GM12891 (cell line): ENCODE measurements around the gene CCNL1.

Experiments used
- PAX5 ChIP-seq: IDR thresholded peaks from 2 replicates; pipeline ENCODE4 v1.6.1; 2011; ENCODE audit warnings: low read length, moderate library complexity, mild to moderate bottlenecking; ENCODE audit not compliant: insufficient read depth, severe bottlenecking
- POLR2A ChIP-seq: IDR thresholded peaks from 2 replicates; pipeline ENCODE4 v1.6.1; 2011; ENCODE audit warnings: low read depth, low read length, control low read depth
- POLR2AphosphoS5 ChIP-seq: IDR thresholded peaks from 2 replicates; pipeline ENCODE4 v1.6.1; 2011; ENCODE audit warnings: low read depth, low read length, control low read depth
- POU2F2 ChIP-seq: IDR thresholded peaks from 2 replicates; pipeline ENCODE4 v1.6.1; 2011; ENCODE audit warnings: low read depth, mild to moderate bottlenecking, control low read depth, low read length, moderate library complexity
- SPI1 ChIP-seq: IDR thresholded peaks from 2 replicates; pipeline ENCODE4 v1.6.1; 2011; ENCODE audit warnings: low read depth, low read length, control low read depth
- TAF1 ChIP-seq: IDR thresholded peaks from 2 replicates; pipeline ENCODE4 v1.6.1; 2011; ENCODE audit warnings: low read depth, low read length, control low read depth

DNA sequence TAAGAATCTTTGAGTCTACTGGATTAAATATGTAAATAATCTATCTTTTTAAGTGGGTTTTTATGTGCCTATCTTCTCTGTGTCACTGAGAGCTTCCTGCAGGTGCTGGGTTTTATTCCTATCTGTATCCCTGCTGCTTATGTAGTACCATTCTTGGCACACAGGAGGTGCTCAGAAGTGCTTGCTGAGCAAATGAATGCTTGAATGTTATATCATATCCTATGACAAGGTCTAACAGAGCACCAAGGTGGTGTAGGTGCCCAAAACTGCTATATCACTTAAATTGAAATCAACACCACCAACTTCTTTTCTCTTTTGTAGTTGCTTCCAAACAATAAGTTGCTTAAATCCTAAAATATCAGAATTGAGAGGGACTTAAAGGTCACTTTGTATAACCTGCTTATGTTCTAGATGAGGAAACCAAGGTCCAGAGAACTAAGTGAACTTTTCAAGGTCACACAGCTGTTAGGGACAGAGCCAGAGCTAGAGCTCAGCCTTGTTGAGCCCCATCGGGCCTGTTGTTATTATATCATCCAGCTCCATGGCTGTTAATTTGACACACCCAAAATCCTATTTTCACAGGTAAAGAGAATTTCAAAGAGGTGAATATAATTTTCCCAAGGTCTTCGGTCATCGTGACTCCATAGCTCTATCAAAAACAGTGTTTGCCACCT, 46.0 kb downstream of the CCNL1 start:
- TF ChIP-seq POLR2A = no peak
- TF ChIP-seq POLR2AphosphoS5 = no peak
- no peak for TF ChIP-seq TAF1
- TF ChIP-seq POU2F2 = no peak
- TF ChIP-seq PAX5 = no peak
- no peak for TF ChIP-seq SPI1
